Ishikawa (cell line): ENCODE measurements around the gene FAM43A.

Experiments
- CEBPB ChIP-seq: IDR thresholded peaks from 2 replicates; pipeline ENCODE4 v1.6.1; 2012
- CREB1 ChIP-seq: IDR thresholded peaks from 2 replicates; pipeline ENCODE4 v1.6.1; 2012; ENCODE audit warnings: low read depth
- EGR1 ChIP-seq: IDR thresholded peaks from 2 replicates; pipeline ENCODE4 v1.6.1; 2012
- EP300 ChIP-seq: IDR thresholded peaks from 2 replicates; pipeline ENCODE4 v1.6.1; 2012; ENCODE audit warnings: borderline replicate concordance
- FOXM1 ChIP-seq: IDR thresholded peaks from 2 replicates; pipeline ENCODE4 v1.6.1; 2012; ENCODE audit warnings: low read depth, borderline replicate concordance
- MAX ChIP-seq: IDR thresholded peaks from 2 replicates; pipeline ENCODE4 v1.6.1; 2012
- NFIC ChIP-seq: IDR thresholded peaks from 2 replicates; pipeline ENCODE4 v1.6.1; 2012
- RAD21 ChIP-seq: IDR thresholded peaks from 2 replicates; pipeline ENCODE4 v1.6.1; 2012; ENCODE audit warnings: low read depth
- REST ChIP-seq: IDR thresholded peaks from 2 replicates; pipeline ENCODE4 v1.6.1; 2012; ENCODE audit warnings: low read depth, mild to moderate bottlenecking
- TAF1 ChIP-seq: IDR thresholded peaks from 2 replicates; pipeline ENCODE4 v1.6.1; 2012; ENCODE audit warnings: low read depth, mild to moderate bottlenecking
- TCF12 ChIP-seq: IDR thresholded peaks from 2 replicates; pipeline ENCODE4 v1.6.1; 2012; ENCODE audit warnings: low read depth
- TEAD4 ChIP-seq: IDR thresholded peaks from 2 replicates; pipeline ENCODE4 v1.6.1; 2012
- YY1 ChIP-seq: IDR thresholded peaks from 2 replicates; pipeline ENCODE4 v1.6.1; 2012; ENCODE audit warnings: low read depth
- ZBTB7A ChIP-seq: IDR thresholded peaks from 2 replicates; pipeline ENCODE4 v1.6.1; 2012; ENCODE audit warnings: low read depth
- TF ChIP-seq, protein P1 (sequence below): IDR thresholded peaks from 2 replicates; pipeline ENCODE4 v1.6.1; 2012

Gene FAM43A

GRCh38 chr3:194686816-194687637 lies 1.3 kb downstream of the FAM43A start:
- no peak for TF ChIP-seq TCF12
- TF ChIP-seq EP300: no peak
- TF ChIP-seq ZBTB7A: no peak
- TF ChIP-seq NFIC: no peak
- no peak for TF ChIP-seq MAX
- TF ChIP-seq CREB1: no peak
- TF ChIP-seq YY1: no peak
- no peak for TF ChIP-seq CEBPB
- no peak for TF ChIP-seq TAF1
- TF ChIP-seq, protein P1, sequence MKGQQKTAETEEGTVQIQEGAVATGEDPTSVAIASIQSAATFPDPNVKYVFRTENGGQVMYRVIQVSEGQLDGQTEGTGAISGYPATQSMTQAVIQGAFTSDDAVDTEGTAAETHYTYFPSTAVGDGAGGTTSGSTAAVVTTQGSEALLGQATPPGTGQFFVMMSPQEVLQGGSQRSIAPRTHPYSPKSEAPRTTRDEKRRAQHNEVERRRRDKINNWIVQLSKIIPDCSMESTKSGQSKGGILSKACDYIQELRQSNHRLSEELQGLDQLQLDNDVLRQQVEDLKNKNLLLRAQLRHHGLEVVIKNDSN: no peak
- no peak for TF ChIP-seq REST
- no peak for TF ChIP-seq EGR1

DNA sequence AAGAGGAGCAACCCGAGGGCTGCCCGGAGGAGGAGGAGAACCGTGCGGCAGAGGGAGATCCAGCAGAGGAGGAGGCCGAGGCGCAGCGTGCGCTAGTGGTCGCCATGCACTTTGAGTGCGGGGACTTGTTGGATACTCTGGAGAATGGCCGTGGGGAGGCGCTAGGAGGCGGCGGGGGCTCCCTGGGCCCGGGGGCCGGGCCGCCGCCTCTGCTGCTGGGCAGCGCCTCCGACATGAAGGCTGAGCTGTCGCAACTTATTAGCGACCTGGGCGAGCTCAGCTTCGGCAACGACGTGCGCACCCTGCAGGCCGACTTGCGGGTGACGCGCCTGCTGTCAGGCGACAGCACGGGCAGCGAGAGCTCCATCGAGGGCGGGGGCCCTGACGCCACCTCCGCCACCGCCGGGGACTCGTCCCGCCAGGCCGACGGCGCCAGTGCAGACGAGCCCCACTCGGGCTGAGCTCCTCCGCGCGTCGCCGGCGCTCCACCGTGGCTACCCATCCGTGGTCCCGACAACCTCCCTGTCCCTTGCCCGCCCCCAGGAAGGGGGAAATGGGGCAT lies 2.0 kb downstream of the FAM43A start:
- no peak for TF ChIP-seq TEAD4

- TF ChIP-seq TEAD4 (peak; percentile 57), RAD21 (no peak), NFIC (peak; percentile 63; the same call in 1 of the 2 replicates), ZBTB7A (no peak), MAX (no peak)
Observed at GRCh38 chr3:194688200-194688740, 2.6 kb downstream of the FAM43A start.

DNA sequence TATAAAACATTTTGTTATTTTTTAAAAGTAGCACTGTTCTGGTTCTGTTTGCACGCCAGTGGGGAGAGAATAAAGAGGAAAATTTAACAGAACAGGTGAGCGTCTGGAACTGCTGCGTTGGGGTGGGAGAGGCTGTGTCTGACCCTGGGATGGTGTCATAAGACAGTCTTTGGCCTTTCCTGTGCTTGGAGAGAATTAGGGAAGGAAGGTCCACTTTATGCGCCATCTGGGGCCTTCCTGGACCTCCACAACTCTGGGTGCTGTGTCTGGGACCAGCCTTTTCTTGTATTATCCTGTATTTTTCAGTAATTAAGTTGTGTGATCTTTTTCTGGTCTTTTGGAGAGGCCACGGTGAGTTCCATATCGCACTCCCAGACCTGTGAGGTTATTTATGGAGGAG lies 3.3 kb downstream of the FAM43A start:
- TF ChIP-seq TAF1: no peak
- TF ChIP-seq, protein P1: no peak

GRCh38 chr3:194689493-194689944 lies 3.8 kb downstream of the FAM43A start:
- no peak for TF ChIP-seq FOXM1
- no peak for TF ChIP-seq MAX
- TF ChIP-seq REST: no peak

DNA sequence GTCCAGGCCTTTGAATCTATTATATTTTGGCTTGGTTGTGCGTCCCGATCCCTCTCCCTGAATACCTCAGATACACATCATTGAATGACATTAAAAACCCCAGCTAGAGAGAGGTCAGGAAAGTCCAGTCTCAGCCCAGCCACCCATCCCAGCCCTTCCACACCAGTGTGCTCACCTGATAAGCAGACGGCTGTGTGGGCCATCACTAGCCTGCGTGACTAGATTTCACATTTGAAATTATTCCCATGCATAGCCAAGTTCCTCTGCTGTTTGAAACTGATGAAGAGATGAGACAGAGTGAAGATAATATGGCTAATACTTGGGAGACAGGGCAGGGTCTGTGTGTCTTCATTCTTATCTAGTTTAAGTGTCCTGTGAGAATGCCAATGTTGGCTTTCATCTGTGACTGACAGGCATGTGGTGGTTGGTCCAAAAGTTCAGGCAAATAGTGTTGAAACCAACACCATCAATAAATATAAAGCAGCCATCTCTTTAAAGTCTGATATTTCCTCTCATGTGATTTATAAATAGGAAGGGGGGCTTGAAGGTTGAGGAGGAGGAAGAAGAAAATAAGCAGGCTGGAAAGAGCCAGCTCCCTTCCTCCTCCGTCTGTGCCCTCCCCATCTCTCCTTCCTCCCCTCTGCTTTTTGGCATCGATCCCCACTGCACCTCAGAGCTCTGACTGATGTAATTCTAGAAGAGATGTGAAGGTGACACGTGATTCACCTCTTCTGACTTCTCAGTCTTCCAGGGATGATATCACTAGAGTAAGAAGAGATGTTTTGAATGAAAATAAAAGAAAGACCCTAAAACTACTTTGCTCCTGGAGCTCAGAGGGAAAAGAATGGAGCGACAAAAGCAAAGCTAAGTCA lies 5.1 kb downstream of the FAM43A start:
- no peak for TF ChIP-seq FOXM1
- TF ChIP-seq, protein P1: peak; percentile 84
- TF ChIP-seq RAD21: no peak
- TF ChIP-seq NFIC: peak; percentile 82
